SH-SY5Y (cell line): ENCODE measurements around the gene KAT6B.

Experiments
- GATA2 ChIP-seq: IDR thresholded peaks from 2 replicates; pipeline ENCODE4 v1.6.1; 2011; ENCODE audit warnings: mild to moderate bottlenecking, low read depth, low read length
- GATA3 ChIP-seq: IDR thresholded peaks from 2 replicates; pipeline ENCODE4 v1.6.1; 2011; ENCODE audit warnings: low read depth, mild to moderate bottlenecking, low read length, moderate library complexity

KAT6B gene

DNA sequence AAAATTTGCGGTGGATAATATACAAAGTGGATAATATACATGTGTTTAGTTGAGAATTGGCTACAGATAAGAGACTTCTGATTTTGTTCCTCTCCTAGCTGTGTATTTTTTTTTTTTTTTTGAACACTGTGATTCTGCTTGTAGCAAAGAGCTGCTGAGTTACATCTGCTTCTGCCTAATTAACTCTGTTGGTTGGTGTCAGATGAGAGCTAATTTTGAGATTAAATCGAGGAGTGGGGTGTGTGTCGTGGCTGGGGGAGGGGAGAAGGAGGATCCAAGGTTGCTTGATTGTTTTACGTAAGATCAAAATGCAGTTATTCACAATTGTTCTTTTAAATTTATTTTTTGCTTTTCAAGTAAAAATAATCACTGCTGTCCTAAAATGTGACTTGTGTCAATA is 11.3 kb downstream of the KAT6B start:
- peak; percentile 37; the same call in 1 of the 2 replicates for TF ChIP-seq GATA2
- no peak for TF ChIP-seq GATA3

DNA sequence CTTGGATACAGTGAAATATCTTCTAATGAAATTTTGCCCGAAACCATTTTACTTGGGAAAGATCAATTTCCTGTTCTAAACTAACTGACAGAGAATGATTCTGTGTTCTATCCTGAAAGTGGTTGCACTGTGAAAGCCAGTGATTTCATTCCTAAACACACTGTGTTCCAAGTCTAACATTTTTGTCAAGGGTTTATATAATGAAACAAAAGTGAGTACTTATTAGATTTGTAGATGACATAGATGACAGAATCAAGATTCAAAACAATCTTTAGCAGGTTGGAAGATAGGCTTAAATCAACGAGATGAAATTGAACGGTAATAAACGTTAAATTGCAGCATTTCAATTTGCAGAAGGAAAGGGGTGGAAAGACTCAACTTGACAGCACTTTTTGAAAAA is 13.3 kb downstream of the KAT6B start:
- TF ChIP-seq GATA3 (no peak), GATA2 (no peak)

DNA sequence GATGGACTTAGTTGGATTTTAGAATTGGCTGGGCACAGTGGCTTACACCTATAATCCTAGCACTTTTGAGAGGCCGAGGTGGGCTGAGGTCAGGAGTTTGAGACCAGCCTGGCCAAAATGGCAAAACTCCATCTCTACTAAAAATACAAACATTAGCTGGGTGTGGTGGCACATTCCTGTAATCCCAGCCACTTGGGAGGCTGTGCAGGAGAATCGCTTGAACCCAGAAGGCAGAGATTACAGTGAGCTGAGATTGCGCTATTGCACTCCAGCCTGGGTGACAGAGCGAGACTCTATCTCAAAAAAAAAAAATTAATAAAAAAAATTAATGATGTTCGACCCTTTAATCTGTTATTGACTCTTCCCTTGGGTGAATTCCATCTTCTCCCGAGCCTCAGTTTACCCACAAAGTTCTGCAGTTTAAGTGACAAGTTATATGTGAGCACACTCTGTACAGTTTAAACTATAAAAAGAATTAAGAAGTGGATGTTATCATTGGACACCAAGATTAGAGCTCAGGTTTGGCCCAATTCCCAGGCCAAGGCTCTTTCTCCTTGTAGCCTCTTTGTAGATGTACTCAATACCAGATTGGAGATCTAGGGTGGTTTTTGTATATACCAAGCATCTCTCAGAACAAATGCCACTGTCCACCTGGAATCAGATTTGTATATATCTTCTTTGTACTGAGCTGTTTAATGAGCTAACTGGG is 15.0 kb downstream of the KAT6B start:
- TF ChIP-seq GATA3 (no peak), GATA2 (no peak)

DNA sequence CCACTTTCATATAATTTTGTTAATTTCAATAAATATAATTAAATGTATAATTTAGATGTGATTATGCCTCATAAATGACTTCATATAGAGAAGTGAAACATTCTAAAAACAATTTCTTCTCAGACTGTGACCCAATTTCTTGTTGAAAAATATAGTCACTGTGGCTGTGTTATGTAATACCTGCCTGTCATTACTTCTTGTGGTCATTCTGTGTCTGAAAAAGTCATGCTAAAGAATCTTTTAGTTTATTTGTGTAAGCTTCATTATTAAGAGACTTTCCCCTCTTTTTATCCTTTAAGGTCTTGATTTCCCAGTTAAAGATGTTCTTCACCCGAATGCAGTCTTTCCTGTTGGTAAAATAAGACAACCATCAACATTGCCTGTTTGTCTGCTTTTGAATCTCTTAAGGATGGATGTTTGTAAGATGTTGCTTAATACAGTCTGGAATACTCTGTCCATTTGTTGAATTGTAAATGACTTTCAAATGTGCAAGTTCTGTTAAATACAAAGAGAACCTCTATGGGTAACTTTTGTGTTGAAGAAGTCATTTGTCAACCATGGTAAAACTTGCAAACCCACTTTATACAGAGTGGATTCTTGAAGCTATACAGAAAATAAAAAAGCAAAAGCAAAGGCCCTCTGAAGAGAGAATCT is 16.0 kb downstream of the KAT6B start:
- TF ChIP-seq GATA2 (no peak), GATA3 (no peak)

DNA sequence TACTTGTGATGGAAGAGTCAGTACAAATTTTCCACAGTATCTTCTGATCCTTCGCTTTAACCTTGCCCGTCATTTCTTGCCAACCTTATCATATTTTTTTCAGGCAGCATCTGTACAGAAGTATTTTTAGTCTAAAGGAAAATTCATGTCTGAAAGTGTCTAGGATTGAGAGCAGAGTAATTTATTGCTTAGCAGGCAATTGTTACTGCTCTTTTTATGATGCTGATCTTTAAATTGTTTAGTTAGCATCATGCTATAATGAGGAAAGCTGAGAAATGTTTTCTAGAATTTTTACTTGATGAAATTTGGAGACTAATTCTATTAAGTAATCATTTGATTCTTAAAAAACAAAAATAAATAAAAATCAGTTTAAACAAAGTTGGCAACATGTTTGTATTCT is 20.6 kb downstream of the KAT6B start:
- TF ChIP-seq GATA2, result no peak
- TF ChIP-seq GATA3, result no peak

DNA sequence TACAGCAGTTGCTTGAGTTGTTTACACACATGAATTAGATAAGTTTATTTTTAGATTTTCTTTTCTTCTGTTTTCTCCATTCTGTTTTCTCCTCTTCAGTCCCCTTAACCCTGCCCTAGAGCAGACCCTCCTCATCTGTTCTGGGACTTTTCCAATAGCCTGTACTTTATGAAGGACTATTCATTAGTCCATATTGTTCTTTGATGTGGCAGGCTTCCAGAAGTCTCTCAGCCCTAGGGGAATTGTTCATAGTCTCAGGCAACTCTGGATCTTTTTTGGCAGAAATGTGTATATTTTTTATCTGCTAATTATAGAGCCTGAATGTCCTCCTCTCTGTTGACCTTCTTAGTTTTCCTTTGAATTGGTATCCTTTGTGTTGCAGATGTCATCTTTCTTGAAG is 25.4 kb downstream of the KAT6B start:
- TF ChIP-seq GATA3, result no peak
- TF ChIP-seq GATA2, result no peak

DNA sequence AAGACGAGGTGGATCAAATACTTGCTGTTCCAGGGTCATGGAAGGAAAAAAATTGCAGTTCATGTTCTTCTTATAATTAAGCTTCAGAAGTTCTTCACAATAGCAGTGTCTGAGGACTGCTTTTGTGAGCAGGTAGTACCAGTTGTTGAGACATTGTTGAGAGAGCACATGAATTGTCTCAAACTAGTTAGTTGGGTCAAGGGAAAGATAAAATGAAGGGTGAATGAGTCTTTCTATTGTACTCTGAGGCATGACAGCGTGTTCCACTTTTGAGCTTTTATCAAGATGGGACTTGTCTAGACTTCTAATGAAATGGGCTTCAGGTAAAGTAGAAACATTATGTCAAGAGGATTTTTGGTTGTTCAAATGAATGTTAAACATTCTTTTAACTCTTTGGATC is 26.0 kb downstream of the KAT6B start:
- TF ChIP-seq GATA2, result no peak
- TF ChIP-seq GATA3, result no peak

DNA sequence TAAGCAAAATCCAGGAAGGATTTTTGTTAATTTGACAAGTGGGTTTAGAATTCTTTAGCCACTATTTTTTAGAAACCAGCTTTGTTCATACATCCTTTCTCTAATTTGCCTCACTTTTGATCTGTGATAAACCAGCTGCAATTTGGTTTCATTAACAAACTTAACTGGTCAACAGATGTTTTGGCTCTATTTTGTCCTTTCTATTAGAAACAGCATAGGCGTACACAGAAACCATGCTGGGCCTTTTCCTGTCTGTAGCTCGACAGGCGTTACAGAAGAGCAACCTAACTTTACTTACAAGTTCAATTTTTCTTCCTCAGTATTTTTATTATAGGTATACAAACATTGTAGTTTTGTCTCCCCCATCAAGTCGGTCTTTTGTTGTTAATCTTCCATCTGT is 28.2 kb downstream of the KAT6B start:
- no peak for TF ChIP-seq GATA2
- peak; percentile 41; the same call in 1 of the 2 replicates for TF ChIP-seq GATA3

DNA sequence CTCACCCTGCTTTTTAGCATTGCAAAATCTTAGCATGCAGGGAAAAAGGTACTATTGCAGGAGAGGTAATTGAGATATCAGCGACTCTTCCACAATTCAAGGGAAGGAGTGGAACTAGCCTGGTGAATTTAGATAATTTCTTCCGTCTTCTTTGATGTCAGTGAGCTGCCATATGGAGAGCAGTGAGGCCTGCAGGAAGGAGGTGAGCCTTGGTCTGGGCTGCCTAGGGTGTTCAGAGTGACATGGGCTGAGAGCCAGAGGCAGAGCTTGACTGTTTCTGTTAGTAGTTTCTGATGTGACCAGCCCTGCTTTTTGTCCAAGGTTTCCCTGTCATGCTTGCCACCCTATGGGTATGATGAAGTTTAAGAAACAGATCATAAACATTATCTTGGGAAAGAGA is 28.6 kb downstream of the KAT6B start:
- no peak for TF ChIP-seq GATA2
- no peak for TF ChIP-seq GATA3

DNA sequence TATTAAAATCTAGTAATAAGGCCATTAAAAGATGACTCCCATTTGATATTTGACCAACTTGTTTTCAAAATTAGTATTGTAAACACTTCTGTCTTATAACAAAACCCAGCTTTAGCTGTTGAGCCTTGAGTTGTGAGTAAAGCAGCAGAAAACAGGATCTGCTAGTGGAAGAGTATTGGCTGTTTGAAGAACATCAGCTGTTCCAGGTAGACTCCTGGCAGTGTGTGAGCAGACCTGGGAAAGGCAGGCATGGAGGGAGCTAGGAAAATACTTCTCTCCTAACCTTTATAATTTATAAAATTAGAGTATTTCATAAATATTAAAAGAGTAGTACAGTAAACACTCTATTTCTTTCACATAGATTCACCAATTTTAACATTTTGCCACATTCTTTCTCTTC is 29.0 kb downstream of the KAT6B start:
- TF ChIP-seq GATA2 (no peak), GATA3 (no peak)

DNA sequence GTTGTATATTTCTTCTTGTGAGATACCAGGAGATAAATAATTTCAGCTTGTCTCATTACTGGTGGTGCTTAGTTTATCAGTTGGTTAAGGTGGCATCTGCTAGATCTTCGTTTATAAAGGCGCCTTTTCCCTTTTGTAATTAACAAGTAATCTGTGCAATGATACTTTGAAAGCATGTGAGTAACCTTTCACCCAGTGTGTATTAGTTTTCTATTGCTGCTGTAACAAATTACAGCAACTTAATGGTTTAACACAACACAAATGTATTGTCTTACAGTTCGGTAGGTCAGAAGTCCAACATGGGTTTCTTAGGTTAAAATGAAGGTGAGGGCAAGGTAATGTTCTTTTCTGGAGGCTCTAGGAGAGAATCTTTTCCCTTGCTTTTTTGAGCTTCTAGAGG is 30.5 kb downstream of the KAT6B start:
- TF ChIP-seq GATA2, result no peak
- TF ChIP-seq GATA3, result no peak

DNA sequence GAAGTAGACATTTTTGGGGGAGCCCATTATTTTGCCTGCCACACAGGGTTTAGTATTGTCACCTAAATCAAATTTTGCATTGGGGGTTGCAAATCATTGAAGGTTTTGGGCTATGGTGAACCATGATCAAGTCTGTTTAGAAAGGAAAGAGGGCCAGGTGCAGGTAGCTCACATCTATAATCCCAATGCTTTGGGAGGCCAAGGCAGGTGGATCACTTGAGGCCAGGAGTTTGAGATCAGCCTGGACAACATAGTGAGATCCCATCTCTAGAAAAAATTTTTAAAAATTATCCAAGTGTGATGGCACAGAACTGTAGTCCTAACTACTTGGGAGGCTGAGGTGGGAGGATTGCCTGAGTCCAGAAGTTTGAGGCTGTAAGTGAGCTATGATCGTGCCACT is 31.2 kb downstream of the KAT6B start:
- no peak for TF ChIP-seq GATA2
- TF ChIP-seq GATA3, result no peak

DNA sequence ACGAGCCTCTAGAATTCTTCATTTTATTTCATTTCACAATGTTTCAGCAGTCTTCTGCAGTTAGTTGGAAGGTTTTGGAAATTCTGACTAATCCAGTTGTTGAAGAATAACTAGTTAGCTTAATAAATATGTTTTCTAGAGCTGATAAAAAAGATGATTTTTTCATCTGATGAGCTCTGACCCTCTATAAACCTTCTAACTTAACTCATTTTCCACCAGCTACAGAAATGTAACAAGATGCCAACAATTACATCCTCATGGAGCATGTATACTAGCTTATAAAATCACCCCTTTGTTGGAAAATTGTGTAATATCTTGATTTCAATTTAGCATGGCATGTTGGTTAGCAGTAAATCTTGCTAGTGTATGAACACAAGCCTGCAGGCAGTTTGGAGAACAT is 33.1 kb downstream of the KAT6B start:
- TF ChIP-seq GATA2, result no peak

DNA sequence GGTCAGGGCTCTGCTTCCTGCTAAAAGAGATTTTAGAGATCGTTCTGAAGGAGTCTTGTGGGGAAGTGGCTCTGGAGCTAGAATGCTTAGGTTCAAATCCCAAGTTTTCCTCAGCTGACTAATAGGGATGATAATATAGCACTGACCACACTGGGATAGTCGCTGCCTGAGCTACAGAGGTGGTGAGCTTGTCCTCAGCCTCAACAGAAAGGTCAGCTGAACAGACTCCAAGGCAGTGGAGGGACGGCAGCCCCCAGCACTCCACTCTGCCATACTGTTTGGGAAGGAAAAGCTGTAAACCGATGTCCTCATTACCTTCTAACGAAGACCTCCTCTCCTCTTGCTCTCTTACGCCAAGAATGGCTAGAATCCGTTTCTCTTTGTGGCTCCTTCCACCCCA is 36.2 kb downstream of the KAT6B start:
- TF ChIP-seq GATA2 (no peak), GATA3 (no peak)

DNA sequence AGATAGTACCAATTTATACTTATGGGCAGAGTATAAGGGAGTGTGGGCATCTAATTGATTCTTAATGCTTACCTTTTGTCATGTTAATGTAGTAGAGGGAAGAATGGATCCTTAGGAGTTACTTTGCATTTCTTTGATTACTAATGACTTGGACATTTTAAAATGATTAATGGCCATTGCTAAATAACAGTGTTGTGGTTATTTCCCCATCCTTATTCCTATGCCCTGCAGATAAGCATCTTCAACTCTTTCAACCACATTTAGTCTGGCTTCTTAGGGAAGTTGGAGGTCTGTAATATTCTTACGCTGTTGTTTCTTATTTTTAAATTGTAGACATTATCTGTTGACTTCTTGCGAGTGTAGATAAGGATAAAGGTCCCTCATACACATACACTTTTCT is 37.2 kb downstream of the KAT6B start:
- TF ChIP-seq GATA2, result no peak
- TF ChIP-seq GATA3, result no peak

DNA sequence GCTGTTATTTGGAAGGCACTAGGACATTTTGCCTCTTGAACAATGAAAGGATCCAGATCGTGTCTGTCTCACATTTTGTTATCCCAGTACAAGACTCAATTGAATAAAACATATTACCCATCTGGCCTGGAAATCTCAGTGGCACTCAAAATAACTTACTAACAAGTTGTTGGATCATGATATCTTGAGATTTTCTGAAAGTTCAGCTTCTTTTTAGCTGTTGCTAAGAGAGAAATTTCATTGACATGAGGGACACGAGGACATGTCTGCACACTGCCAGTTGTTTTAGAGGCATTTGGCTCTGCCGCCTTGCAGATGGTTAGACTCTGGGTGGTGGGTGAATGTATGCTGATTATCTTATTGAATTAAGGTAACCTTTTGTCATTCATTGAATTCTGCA is 41.0 kb downstream of the KAT6B start:
- no peak for TF ChIP-seq GATA2
- TF ChIP-seq GATA3, result no peak
